ENCODE data around the gene ZBP1.

- TF ChIP-seq CTCF (IDR thresholded peaks at IDR 0.05) (no peak), EP300 (IDR thresholded peaks at IDR 0.05) (no peak), POLR2A (IDR thresholded peaks at IDR 0.05) (no peak)
Measured at GRCh38 chr20:57658833-57659516, 38.7 kb upstream of the ZBP1 start.
